ENCODE results near the gene TMEM236. TPM values are rescaled to one million over a fixed set of nuclear protein-coding genes. Genes with fewer than 3 reads are reported as not detected.

Gene TMEM236
- total RNA-seq, 1 donor from 2014 or later, result 0.66 TPM

- intact Hi-C loops (cut with micrococcal nuclease), result no loop called here
- no peaks in the 10 kb centered on the region for H3K27me3 ChIP-seq (ENCODE audit: low read depth)
- H3K36me3 ChIP-seq, result no peaks in the 10 kb centered on the region
- H3K4me1 ChIP-seq, result peaks cover 11% of the 10 kb centered on the region
- peak overlapping the region; percentile 18 for H3K4me3 ChIP-seq
- TF ChIP-seq CTCF (IDR thresholded peaks at IDR 0.05; ENCODE audit: borderline replicate concordance), result no peak
- H3K9me3 ChIP-seq (replicated peaks), result no peaks in the 10 kb centered on the region
- peak overlapping the region; percentile 1 for H3K27ac ChIP-seq (replicated peaks)
- DNase-seq, result no peak
Observed at GRCh38 chr10:17782921-17783665, 31.1 kb downstream of the TMEM236 start.

GRCh38 chr10:17783751-17784150 lies 31.8 kb downstream of the TMEM236 start:
- H3K27ac ChIP-seq (replicated peaks), result no peak overlapping the region

GRCh38 chr10:17784688-17785087 lies 32.7 kb downstream of the TMEM236 start:
- Histone ChIP-seq H3K9me3 (replicated peaks) (no peaks in the 10 kb centered on the region), H3K4me3 (no peak overlapping the region), H3K27me3 (ENCODE audit: low read depth) (no peaks in the 10 kb centered on the region), H3K4me1 (peaks cover 11% of the 10 kb centered on the region), H3K27ac (replicated peaks) (peak overlapping the region; percentile 18), H3K36me3 (no peaks in the 10 kb centered on the region)
- no peak for DNase-seq
- no peak for TF ChIP-seq CTCF (IDR thresholded peaks at IDR 0.05; ENCODE audit: borderline replicate concordance)
- intact Hi-C loops (cut with micrococcal nuclease), result no loop called here

More at GRCh38 chr10:17783751-17784150, 31.8 kb downstream of the TMEM236 start:
- intact Hi-C loops (cut with micrococcal nuclease), result no loop called here
- H3K27me3 ChIP-seq (ENCODE audit: low read depth), result no peaks in the 10 kb centered on the region
- H3K36me3 ChIP-seq, result no peaks in the 10 kb centered on the region
- TF ChIP-seq CTCF (IDR thresholded peaks at IDR 0.05; ENCODE audit: borderline replicate concordance), result no peak
- peaks cover 11% of the 10 kb centered on the region for H3K4me1 ChIP-seq
- DNase-seq, result no peak
- no peaks in the 10 kb centered on the region for H3K9me3 ChIP-seq (replicated peaks)
- peak overlapping the region; percentile 18 for H3K4me3 ChIP-seq

GRCh38 chr10:17785276-17785930 lies 33.4 kb downstream of the TMEM236 start:
- Histone ChIP-seq H3K9me3 (replicated peaks) (no peaks in the 10 kb centered on the region), H3K27ac (replicated peaks) (peak overlapping the region; percentile 18), H3K4me1 (peaks cover 11% of the 10 kb centered on the region), H3K4me3 (no peak overlapping the region), H3K36me3 (no peaks in the 10 kb centered on the region), H3K27me3 (ENCODE audit: low read depth) (no peaks in the 10 kb centered on the region)
- no peak for DNase-seq
- no peak for TF ChIP-seq CTCF (IDR thresholded peaks at IDR 0.05; ENCODE audit: borderline replicate concordance)
- intact Hi-C loops (cut with micrococcal nuclease), result no loop called here

GRCh38 chr10:17787087-17787961 lies 35.3 kb downstream of the TMEM236 start:
- Histone ChIP-seq H3K27me3 (ENCODE audit: low read depth) (no peaks in the 10 kb centered on the region), H3K9me3 (replicated peaks) (no peaks in the 10 kb centered on the region), H3K4me3 (no peak overlapping the region), H3K27ac (replicated peaks) (no peak overlapping the region), H3K36me3 (no peaks in the 10 kb centered on the region), H3K4me1 (peaks cover 11% of the 10 kb centered on the region)
- intact Hi-C loops (cut with micrococcal nuclease), result no loop called here
- no peak for DNase-seq
- no peak for TF ChIP-seq CTCF (IDR thresholded peaks at IDR 0.05; ENCODE audit: borderline replicate concordance)
